HepG2 (cell line): ENCODE measurements around the gene DSC2. TPM values are rescaled to one million over a fixed set of nuclear protein-coding genes. Genes with fewer than 3 reads are reported as not detected.

Source experiments
- ATAC-seq: fragments of 200-7000 bp; cut with Tn5 transposase; 3 replicates; pipeline ENCODE4 v1.9.1; 2020; ENCODE audit warnings: mild to moderate bottlenecking, moderate library complexity
- BruUV-seq: library from RNA; stranded (reverse); fragments of 400-500 nt; replicated peaks from 2 replicates; lab custom pipeline; 2021; lab: Mats Ljungman, UMichigan
- CTCF ChIA-PET: fragments of 300-600 bp; formaldehyde crosslinking; extraction: SDS; loops from one replicate; lab custom pipeline; 2021; ENCODE audit warnings: low total read pairs, inconsistent platforms, low intra/inter-chr PET ratio; lab: Yijun Ruan, JAX
- POLR2A ChIA-PET: fragments of 350-600 bp; sonication (Branson Sonifier 250); formaldehyde crosslinking; loops from one replicate; lab custom pipeline; 2020; ENCODE audit warnings: antibody characterized with exemption, inconsistent platforms; lab: Yijun Ruan, JAX
- DNase-seq: peaks from one replicate; pipeline ENCODE4 v3.0.0-alpha.2; 2015; ENCODE audit warnings: low spot score
- FAIRE-seq: peaks from 3 replicates; lab custom pipeline; 2011; peaks lifted over from hg19 to GRCh38; lab: Jason Lieb, UNC
- H2AFZ ChIP-seq: one replicate; pipeline ENCODE4 v1.6.1; 2011; ENCODE audit warnings: low read length, inconsistent platforms
- H3K27ac ChIP-seq: fragments of 300-600 bp; 3 replicates; pipeline ENCODE4 v1.8.0; 2011; ENCODE audit warnings: mixed run types, mild to moderate bottlenecking, mixed read lengths, low read length, inconsistent platforms; ENCODE audit not compliant: insufficient read depth; ENCODE audit errors: extremely low read length
- H3K27me3 ChIP-seq, 2 experiments: fragments of 200-600 bp in 1 of 2; 2 replicates in 1 of 2; 3 replicates in 1 of 2; pipeline versions ENCODE4 v1.6.0 to v1.8.0; 2011; ENCODE audit warnings: low read length in 2 of 2, mild to moderate bottlenecking in 2 of 2, moderate library complexity in 2 of 2, inconsistent platforms in 1 of 2; ENCODE audit not compliant: insufficient read depth in 2 of 2, control insufficient read depth in 1 of 2
- H3K36me3 ChIP-seq, 2 experiments: fragments of 200-600 bp in 1 of 2; replicated peaks in 1 of 2; 2 replicates in 1 of 2; 3 replicates in 1 of 2; pipeline versions ENCODE4 v1.5.1 to v1.8.0; 2011; ENCODE audit warnings: low read length in 2 of 2, inconsistent platforms in 1 of 2; ENCODE audit not compliant: insufficient read depth in 2 of 2, control insufficient read depth in 1 of 2
- H3K4me1 ChIP-seq: 2 replicates; pipeline ENCODE4 v1.5.1; 2012; ENCODE audit warnings: low read length, inconsistent platforms; ENCODE audit not compliant: insufficient read depth
- H3K4me2 ChIP-seq: 2 replicates; pipeline ENCODE4 v1.6.0; 2011; ENCODE audit warnings: low read depth, low read length, inconsistent platforms
- H3K4me3 ChIP-seq, 3 experiments: fragments of 200-600 bp in 1 of 3; sonication (generic), shearing (Covaris generic) in 1 of 3; replicated peaks in 1 of 3; 2 replicates each; pipeline ENCODE4 v1.5.1; 2011 to 2016; ENCODE audit warnings: low read length in 3 of 3, inconsistent platforms in 2 of 3, low read depth in 2 of 3, mild to moderate bottlenecking in 2 of 3, control low read depth in 1 of 3, mixed read lengths in 1 of 3; ENCODE audit not compliant: insufficient read depth in 1 of 3
- H3K79me2 ChIP-seq: one replicate; pipeline ENCODE4 v1.6.1; 2011; ENCODE audit warnings: low read length, inconsistent platforms; ENCODE audit not compliant: insufficient read depth
- H3K9ac ChIP-seq: 2 replicates; pipeline ENCODE4 v1.6.0; 2011; ENCODE audit warnings: mild to moderate bottlenecking, low read depth, low read length, inconsistent platforms; ENCODE audit not compliant: insufficient read depth
- H3K9me3 ChIP-seq: 2 replicates; pipeline ENCODE4 v1.5.1; 2012; ENCODE audit warnings: mild to moderate bottlenecking, low read length
- H4K20me1 ChIP-seq: 2 replicates; pipeline ENCODE4 v1.6.0; 2011; ENCODE audit warnings: inconsistent platforms, mild to moderate bottlenecking, low read length, moderate library complexity; ENCODE audit not compliant: insufficient read depth
- MED13 ChIP-seq: sonication (generic); formaldehyde crosslinking; IDR thresholded peaks from 2 replicates; pipeline ENCODE4 v1.5.0; 2020; ENCODE audit warnings: missing genetic modification reagents
- NR2F2 ChIP-seq: IDR thresholded peaks from 2 replicates; pipeline ENCODE4 v1.6.1; 2012; ENCODE audit warnings: low read depth, inconsistent platforms, borderline replicate concordance
- SETDB1 ChIP-seq: sonication (generic); formaldehyde crosslinking; IDR thresholded peaks from 2 replicates; pipeline ENCODE4 v1.5.1; 2020; ENCODE audit warnings: missing genetic modification reagents, mild to moderate bottlenecking, borderline replicate concordance
- SMYD3 ChIP-seq: sonication (generic); formaldehyde crosslinking; IDR thresholded peaks from 2 replicates; pipeline ENCODE4 v1.8.1; 2023; ENCODE audit warnings: mild to moderate bottlenecking, missing genetic modification reagents
- ZNF329 ChIP-seq: sonication (generic); formaldehyde crosslinking; IDR thresholded peaks from 2 replicates; pipeline ENCODE4 v1.9.0; 2021; ENCODE audit warnings: low read depth, mild to moderate bottlenecking, missing genetic modification reagents
- ZNF607 ChIP-seq: sonication (generic); formaldehyde crosslinking; IDR thresholded peaks from 2 replicates; pipeline ENCODE4 v1.5.1; 2020; ENCODE audit warnings: missing genetic modification reagents, mild to moderate bottlenecking, borderline replicate concordance
- WGBS: methylation state at CpG from one replicate; pipeline ENCODE4 v1.1.6; 2017; ENCODE audit warnings: low lambda C conversion rate; 5-methylcytosine and 5-hydroxymethylcytosine counted together
- in situ Hi-C: cut with HindIII; loops from 2 replicates; pipeline ENCODE4 v1.10.0; 2017; ENCODE audit warnings: low pct_unique_long_range_greater_than_20kb; ENCODE audit not compliant: extremely low pct_ligation_motif_present
- intact Hi-C: fragments of 100-400 bp; cut with micrococcal nuclease; formaldehyde crosslinking; loops from one replicate; pipeline ENCODE4 v1.10.0; 2022; ENCODE audit not compliant: unreplicated experiment
- polyA plus RNA-seq, 8 experiments: library from polyadenylated mRNA; depleted of rRNA in 3 of 8; stranded (reverse) in 7 of 8; unstranded in 1 of 8; fragments of >200 nt; fragmentation: Illumina TruSeq in 4 of 8; extraction: Trizol in 4 of 8; gene quantifications; 2 replicates each; pipeline versions ENCODE4 v1.2.1 to v1.2.3, GENCODE V29; 2011 to 2016; ENCODE audit warnings: low read depth in 4 of 8, missing spikeins in 1 of 8, mixed read lengths in 1 of 8; ENCODE audit not compliant: insufficient read depth in 1 of 8
- total RNA-seq, 5 experiments: library from RNA; depleted of rRNA; stranded (reverse); fragments of >200 nt; fragmentation: Illumina TruSeq; extraction: Trizol; gene quantifications; 2 replicates each; pipeline ENCODE4 v1.2.3, GENCODE V29; 2016; ENCODE audit warnings: low read depth in 1 of 5
- TF ChIP-seq, protein P1 (sequence below): sonication (generic); formaldehyde crosslinking; IDR thresholded peaks from 2 replicates; pipeline ENCODE4 v1.5.0; 2020; ENCODE audit warnings: mild to moderate bottlenecking, missing genetic modification reagents
- TF ChIP-seq, protein P2 (sequence below): sonication (generic); formaldehyde crosslinking; IDR thresholded peaks from 2 replicates; pipeline ENCODE4 v1.8.0; 2022; ENCODE audit warnings: missing genetic modification reagents, mild to moderate bottlenecking, borderline replicate concordance
- TF ChIP-seq, protein P3 (sequence below): sonication (generic); formaldehyde crosslinking; IDR thresholded peaks from 2 replicates; pipeline ENCODE4 v1.4.0; 2020; ENCODE audit warnings: missing genetic modification reagents

DSC2 gene
- total and polyA plus RNA-seq, 2 of the 13 experiments (the other 11 are each of a cell fraction or from before 2014, with no cell fraction given) = 7.2 to 24.9 TPM

DNA sequence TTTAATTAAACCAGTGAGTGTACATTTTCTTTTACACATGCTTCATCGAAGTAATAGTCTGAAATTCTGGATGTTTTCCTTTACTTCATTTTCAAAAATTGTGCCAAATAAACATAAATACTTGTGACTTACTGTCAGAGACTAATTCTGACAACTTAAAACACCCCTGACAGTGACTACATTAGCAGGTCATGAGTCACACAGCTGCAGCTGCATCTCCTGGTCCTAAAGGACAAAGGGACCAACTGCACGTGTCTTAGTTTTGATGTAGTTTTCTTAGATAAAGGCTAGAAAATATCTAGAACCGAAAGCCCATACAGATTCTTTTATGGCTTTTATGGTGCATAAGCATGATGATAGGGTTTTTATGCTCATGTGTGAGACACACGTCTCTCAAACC lies 30.0 kb downstream of the DSC2 start:
- H3K27me3 ChIP-seq = no peaks in the 10 kb centered on the region
- ATAC-seq = no peak
- peaks cover 12 to 66% of the 10 kb centered on the region in 2 experiments for H3K36me3 ChIP-seq
- no peak for DNase-seq
- no peak overlapping the region for H3K27ac ChIP-seq
- no peaks in the 10 kb centered on the region for H3K9me3 ChIP-seq
- no peak overlapping the region for H3K9ac ChIP-seq
- ChIA-PET POLR2A (no interaction called here), CTCF (no interaction called here)
- no peak overlapping the region for H2AFZ ChIP-seq
- in situ Hi-C loops (no loop called here), intact Hi-C loops (no loop called here)
- WGBS = 96% methylated on average over 4 of the region's 4 CpGs
- FAIRE-seq = no peak
- no peak overlapping the region for H3K4me2 ChIP-seq
- H4K20me1 ChIP-seq = no peaks in the 10 kb centered on the region
- TF ChIP-seq NR2F2 (no peak), SMYD3 (CRISPR knock-in tag) (no peak), ZNF607 (CRISPR knock-in tag) (no peak), MED13 (CRISPR knock-in tag) (no peak), ZNF329 (CRISPR knock-in tag) (no peak), SETDB1 (CRISPR knock-in tag) (no peak)
- TF ChIP-seq, protein P1, sequence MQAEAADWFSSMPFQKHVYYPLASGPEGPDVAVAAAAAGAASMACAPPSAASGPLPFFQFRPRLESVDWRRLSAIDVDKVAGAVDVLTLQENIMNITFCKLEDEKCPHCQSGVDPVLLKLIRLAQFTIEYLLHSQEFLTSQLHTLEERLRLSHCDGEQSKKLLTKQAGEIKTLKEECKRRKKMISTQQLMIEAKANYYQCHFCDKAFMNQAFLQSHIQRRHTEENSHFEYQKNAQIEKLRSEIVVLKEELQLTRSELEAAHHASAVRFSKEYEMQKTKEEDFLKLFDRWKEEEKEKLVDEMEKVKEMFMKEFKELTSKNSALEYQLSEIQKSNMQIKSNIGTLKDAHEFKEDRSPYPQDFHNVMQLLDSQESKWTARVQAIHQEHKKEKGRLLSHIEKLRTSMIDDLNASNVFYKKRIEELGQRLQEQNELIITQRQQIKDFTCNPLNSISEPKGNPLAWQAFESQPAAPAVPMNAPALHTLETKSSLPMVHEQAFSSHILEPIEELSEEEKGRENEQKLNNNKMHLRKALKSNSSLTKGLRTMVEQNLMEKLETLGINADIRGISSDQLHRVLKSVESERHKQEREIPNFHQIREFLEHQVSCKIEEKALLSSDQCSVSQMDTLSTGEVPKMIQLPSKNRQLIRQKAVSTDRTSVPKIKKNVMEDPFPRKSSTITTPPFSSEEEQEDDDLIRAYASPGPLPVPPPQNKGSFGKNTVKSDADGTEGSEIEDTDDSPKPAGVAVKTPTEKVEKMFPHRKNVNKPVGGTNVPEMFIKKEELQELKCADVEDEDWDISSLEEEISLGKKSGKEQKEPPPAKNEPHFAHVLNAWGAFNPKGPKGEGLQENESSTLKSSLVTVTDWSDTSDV (CRISPR knock-in tag) = no peak
- TF ChIP-seq, protein P2, sequence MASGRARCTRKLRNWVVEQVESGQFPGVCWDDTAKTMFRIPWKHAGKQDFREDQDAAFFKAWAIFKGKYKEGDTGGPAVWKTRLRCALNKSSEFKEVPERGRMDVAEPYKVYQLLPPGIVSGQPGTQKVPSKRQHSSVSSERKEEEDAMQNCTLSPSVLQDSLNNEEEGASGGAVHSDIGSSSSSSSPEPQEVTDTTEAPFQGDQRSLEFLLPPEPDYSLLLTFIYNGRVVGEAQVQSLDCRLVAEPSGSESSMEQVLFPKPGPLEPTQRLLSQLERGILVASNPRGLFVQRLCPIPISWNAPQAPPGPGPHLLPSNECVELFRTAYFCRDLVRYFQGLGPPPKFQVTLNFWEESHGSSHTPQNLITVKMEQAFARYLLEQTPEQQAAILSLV (CRISPR knock-in tag) = no peak
- TF ChIP-seq, protein P3, sequence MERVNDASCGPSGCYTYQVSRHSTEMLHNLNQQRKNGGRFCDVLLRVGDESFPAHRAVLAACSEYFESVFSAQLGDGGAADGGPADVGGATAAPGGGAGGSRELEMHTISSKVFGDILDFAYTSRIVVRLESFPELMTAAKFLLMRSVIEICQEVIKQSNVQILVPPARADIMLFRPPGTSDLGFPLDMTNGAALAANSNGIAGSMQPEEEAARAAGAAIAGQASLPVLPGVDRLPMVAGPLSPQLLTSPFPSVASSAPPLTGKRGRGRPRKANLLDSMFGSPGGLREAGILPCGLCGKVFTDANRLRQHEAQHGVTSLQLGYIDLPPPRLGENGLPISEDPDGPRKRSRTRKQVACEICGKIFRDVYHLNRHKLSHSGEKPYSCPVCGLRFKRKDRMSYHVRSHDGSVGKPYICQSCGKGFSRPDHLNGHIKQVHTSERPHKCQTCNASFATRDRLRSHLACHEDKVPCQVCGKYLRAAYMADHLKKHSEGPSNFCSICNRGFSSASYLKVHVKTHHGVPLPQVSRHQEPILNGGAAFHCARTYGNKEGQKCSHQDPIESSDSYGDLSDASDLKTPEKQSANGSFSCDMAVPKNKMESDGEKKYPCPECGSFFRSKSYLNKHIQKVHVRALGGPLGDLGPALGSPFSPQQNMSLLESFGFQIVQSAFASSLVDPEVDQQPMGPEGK (CRISPR knock-in tag) = no peak
- no peak overlapping the region for H3K4me3 ChIP-seq
- H3K79me2 ChIP-seq = no peaks in the 10 kb centered on the region
- no peaks in the 10 kb centered on the region for H3K4me1 ChIP-seq
- BruUV-seq = no TSS peak
